Hematopoietic multipotent progenitor cell treated with erythropoietin and hydrocortisone succinate and interleukin-3 and kit ligand, for 6 days (in vitro differentiated cells): ENCODE data around the gene TPRN.

Experiments
- DNase-seq: peaks from one replicate; pipeline ENCODE4 v3.0.0-alpha.2; 2015

TPRN gene

GRCh38 chr9:137170486-137171148 lies 29.9 kb downstream of the TPRN start:
- no peak for DNase-seq

- DNase-seq = no peak
Observed at GRCh38 chr9:137169896-137170358, 30.6 kb downstream of the TPRN start, which contains the start of gene LRRC26. Gene LRRC26 (minus strand): TSS chr9:137170051. CDS start chr9:137169943, 108 bp downstream.

GRCh38 chr9:137168904-137169856 lies 31.4 kb downstream of the TPRN start:
- peak; percentile 64 for DNase-seq

- DNase-seq = no peak
Observed at GRCh38 chr9:137168573-137168903, 32.0 kb downstream of the TPRN start.

GRCh38 chr9:137167747-137168572 lies 32.6 kb downstream of the TPRN start:
- DNase-seq = peak; percentile 50

GRCh38 chr9:137167277-137167746 lies 33.2 kb downstream of the TPRN start:
- no peak for DNase-seq

- no peak for DNase-seq
Observed at GRCh38 chr9:137166380-137167229, 33.9 kb downstream of the TPRN start.

GRCh38 chr9:137165250-137165836 lies 35.2 kb downstream of the TPRN start:
- DNase-seq = no peak

GRCh38 chr9:137164370-137165249 lies 35.9 kb downstream of the TPRN start:
- DNase-seq = no peak

GRCh38 chr9:137163805-137164204 lies 36.7 kb downstream of the TPRN start:
- DNase-seq = no peak

- DNase-seq = no peak
Observed at GRCh38 chr9:137163365-137163715, 37.2 kb downstream of the TPRN start.

GRCh38 chr9:137162505-137163364 lies 37.8 kb downstream of the TPRN start:
- peak; percentile 55 for DNase-seq

- peak; percentile 46 for DNase-seq
Observed at GRCh38 chr9:137161558-137162486, 38.7 kb downstream of the TPRN start.

- no peak for DNase-seq
Observed at GRCh38 chr9:137160716-137161557, 39.6 kb downstream of the TPRN start.

- DNase-seq = no peak
Observed at GRCh38 chr9:137160054-137160425, 40.5 kb downstream of the TPRN start.

- DNase-seq = no peak
Observed at GRCh38 chr9:137159105-137160053, 41.2 kb downstream of the TPRN start.
